Measurements from ENCODE around the gene PRH2. TPM values are rescaled to one million over a fixed set of nuclear protein-coding genes. Genes with fewer than 3 reads are reported as not detected.

PRH2 gene
- total RNA-seq, 1 donor from 2014 or later = not detected

DNA sequence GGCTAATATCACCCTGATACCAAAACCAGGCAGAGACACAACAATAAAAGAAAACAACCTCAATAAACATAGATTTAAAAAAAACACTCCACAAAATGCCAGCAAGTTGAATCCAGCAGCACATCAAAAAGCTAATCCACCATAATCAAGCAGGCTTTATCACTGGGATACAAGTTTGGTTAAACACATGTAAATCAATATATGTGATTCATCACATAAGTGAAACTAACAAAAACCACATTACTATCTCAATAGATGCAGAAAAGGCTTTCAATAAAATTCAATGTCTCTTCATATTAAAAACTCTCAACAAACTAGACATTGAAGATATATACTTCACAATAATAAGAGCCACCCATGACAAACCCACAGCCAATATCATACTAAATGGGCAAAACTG lies 27.0 kb downstream of the PRH2 start:
- ATAC-seq = no peak
- intact Hi-C loops (cut with DNase I) = no loop called here
- DNase-seq (ENCODE audit: missing footprints) = no peak

DNA sequence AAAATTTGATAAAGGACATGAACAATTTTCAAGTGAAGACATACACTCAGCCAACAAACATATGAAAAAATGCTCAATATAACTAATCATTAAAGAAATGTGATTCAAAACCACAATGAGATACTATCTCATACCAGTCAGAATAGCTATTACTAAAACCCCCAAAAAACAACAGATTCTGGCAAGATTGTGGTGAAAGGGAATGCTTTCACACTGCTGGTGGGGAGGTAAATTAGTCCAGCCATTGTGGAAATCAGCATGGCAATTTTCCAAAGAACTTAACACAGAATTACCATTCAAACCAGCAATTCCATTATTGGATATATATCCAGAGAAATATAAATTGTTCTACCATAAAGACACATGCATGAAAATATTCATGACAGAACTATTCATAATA lies 28.7 kb downstream of the PRH2 start:
- ATAC-seq = no peak
- no peak for DNase-seq (ENCODE audit: missing footprints)
- intact Hi-C loops (cut with DNase I) = no loop called here

- DNase-seq (ENCODE audit: missing footprints) (no peak), ATAC-seq (no peak)
- intact Hi-C loops (cut with DNase I) = no loop called here
These were observed 30.8 kb downstream of the PRH2 start for GRCh38 chr12:10959804-10960203.

DNA sequence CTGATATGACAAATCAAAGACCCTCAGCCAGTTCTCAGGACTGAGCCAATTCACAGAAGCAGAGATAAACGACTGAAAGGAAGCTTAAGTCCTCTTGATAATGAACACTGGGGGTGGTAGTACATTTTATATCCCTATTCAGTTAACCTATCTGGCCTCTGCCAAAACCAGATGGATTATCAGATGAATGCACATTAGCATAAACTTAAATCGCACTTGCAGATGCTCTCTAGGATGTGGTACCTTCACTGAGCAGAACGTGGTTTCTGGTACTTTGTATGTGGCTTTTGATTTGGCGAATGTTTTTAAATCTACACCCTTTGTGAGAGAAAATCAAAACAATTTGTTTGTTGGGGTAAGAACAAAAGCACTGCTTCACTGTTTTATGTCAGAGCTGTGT lies 31.2 kb downstream of the PRH2 start:
- no peak for DNase-seq (ENCODE audit: missing footprints)
- ATAC-seq = no peak
- intact Hi-C loops (cut with DNase I) = no loop called here

DNA sequence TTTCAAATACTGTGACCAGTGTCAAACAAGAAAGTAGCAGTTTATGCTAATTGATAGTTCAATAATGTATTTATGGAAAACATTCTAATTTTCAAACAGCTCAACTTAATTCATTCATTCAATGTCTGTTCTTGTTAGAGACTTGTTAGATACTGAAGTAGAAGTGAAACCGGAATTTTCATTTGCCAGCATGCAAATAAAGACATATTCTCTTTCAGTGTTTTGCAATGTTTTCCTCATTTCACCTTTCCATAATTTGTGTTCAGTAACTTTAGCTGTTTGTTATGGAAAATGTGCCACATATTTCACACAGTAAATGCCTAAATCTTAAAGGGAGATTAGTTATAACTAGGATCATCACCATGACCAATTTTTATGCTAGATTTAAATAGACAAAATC lies 36.4 kb downstream of the PRH2 start:
- ATAC-seq = no peak
- intact Hi-C loops (cut with DNase I) = loop anchor here (5.0 kb wide), 1 partner anchor 207 kb away; the partner anchor contains the start of gene SMIM10L1
- DNase-seq (ENCODE audit: missing footprints) = no peak

DNA sequence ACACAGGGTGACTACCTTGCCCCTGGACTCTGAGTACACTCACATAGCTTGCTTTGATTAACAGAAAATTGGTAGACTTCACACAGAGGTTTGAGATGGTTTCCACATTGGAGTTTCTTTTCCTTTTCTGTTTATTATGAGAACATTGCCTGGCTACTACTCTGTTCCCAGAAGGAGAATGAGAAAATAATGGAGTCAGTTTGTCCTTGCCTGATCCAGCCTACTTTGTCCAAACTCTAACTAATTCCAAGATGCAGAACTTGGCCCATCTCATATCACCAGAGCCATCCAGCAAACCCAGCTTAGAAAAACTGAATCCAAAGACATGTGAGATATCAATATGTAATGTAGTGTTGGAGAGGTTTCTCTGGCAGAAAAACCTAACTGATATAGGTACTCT lies 37.3 kb downstream of the PRH2 start:
- DNase-seq (ENCODE audit: missing footprints) = no peak
- intact Hi-C loops (cut with DNase I) = loop anchor here (5.0 kb wide), 1 partner anchor 206 kb away; the partner anchor contains the start of gene SMIM10L1
- no peak for ATAC-seq

DNA sequence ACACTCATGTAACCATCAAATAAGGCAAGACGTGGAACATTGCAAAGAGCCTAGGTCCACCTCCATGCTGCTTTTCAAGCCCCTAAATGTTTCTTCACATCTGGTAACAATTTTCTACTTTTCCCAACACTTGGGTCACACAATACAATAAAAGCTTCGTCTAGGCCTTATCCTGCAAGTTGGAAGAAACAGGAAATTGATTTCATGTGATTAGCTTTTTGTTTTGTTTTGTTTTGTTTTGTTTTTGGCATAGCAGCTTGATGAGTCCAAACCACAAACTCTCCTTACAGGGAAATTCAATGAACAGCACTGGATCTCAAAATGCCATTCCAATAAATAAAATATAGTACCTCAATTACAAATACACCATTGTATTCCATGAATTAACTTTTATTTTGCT lies 38.4 kb downstream of the PRH2 start:
- ATAC-seq (no peak), DNase-seq (ENCODE audit: missing footprints) (no peak)
- intact Hi-C loops (cut with DNase I) = loop anchor here (5.0 kb wide), 1 partner anchor 205 kb away; the partner anchor contains the start of gene SMIM10L1

- ATAC-seq = peak; percentile 72
- peak; percentile 66 for DNase-seq (ENCODE audit: missing footprints)
- intact Hi-C loops (cut with DNase I) = loop anchor here (5.0 kb wide), 1 partner anchor 203 kb away; the partner anchor contains the start of gene SMIM10L1
These were observed 39.9 kb downstream of the PRH2 start for GRCh38 chr12:10968765-10969456.

GRCh38 chr12:10974965-10975364 lies 45.9 kb downstream of the PRH2 start:
- DNase-seq (ENCODE audit: missing footprints) (no peak), ATAC-seq (no peak)
- intact Hi-C loops (cut with DNase I) = no loop called here

DNA sequence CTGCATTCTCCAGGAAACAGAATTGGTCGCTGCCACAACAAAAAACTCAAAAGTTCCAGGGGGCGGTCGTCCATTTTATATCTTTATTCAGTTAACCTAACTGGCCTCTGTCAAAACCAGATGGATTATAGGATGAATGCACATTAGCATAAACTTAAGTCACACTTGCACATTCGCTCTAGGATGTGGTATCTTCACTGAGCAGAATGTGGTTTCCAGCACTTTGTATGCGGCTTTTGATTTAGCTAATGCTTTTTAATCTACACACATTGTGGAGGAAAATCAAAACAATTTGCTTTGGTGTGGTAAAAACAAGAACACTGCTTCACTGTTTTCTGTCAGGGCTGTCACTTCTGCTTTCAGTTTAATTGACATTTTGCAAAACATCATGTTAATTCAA lies 53.2 kb downstream of the PRH2 start:
- DNase-seq (ENCODE audit: missing footprints) (no peak), ATAC-seq (no peak)
- intact Hi-C loops (cut with DNase I) = no loop called here

Other genes with a start within 250 kb of the PRH2 start
- 594 TPM for gene YBX3, start 205.9 kb upstream of the PRH2 start, total RNA-seq
- gene TAS2R7, start 126.6 kb upstream of the PRH2 start, total RNA-seq = not detected
- gene TAS2R8, start 122.0 kb upstream of the PRH2 start, total RNA-seq = not detected
- not detected for gene TAS2R9, start 119.1 kb upstream of the PRH2 start, total RNA-seq
- gene TAS2R10, start 102.9 kb upstream of the PRH2 start, total RNA-seq = not detected
- 1.8 TPM for gene PRR4, start 79.8 kb upstream of the PRH2 start, total RNA-seq
- 4.2 TPM for gene PRH1, start 45.0 kb upstream of the PRH2 start, total RNA-seq
- 0.43 TPM for gene TAS2R13, start 19.7 kb upstream of the PRH2 start, total RNA-seq
- 0.38 TPM for gene TAS2R14, start 10.0 kb downstream of the PRH2 start, total RNA-seq
- not detected for gene TAS2R50, start 57.7 kb downstream of the PRH2 start, total RNA-seq
- 0.46 TPM for gene TAS2R20, start 69.1 kb downstream of the PRH2 start, total RNA-seq
- gene TAS2R19, start 93.4 kb downstream of the PRH2 start, total RNA-seq = 0.49 TPM
- gene TAS2R31, start 102.2 kb downstream of the PRH2 start, total RNA-seq = 0.41 TPM
- gene TAS2R46, start 133.1 kb downstream of the PRH2 start, total RNA-seq = 0.43 TPM
- not detected for gene TAS2R43, start 163.1 kb downstream of the PRH2 start, total RNA-seq
- 0.27 TPM for gene TAS2R30, start 205.4 kb downstream of the PRH2 start, total RNA-seq
- gene SMIM10L1, start 242.0 kb downstream of the PRH2 start, total RNA-seq = 14.6 TPM

All from Right ventricle myocardium inferior (tissue), 1 donor.